B cell (primary cell): ENCODE results near the gene IQSEC3. TPM values are rescaled to one million over a fixed set of nuclear protein-coding genes. Genes with fewer than 3 reads are reported as not detected.

ENCODE experiments used
- ATAC-seq: fragments of 200-7000 bp; cut with Tn5 transposase; one replicate; pipeline ENCODE4 v1.10.0; 2021; ENCODE audit warnings: low read depth, mild to moderate bottlenecking, moderate number of reproducible peaks, moderate library complexity
- CTCF ChIA-PET: fragments of 350-600 bp; sonication (Branson Sonifier 250); formaldehyde crosslinking; loops from one replicate; lab custom pipeline; 2021; ENCODE audit warnings: antibody characterized with exemption, inconsistent platforms; lab: Charles Lee
- POLR2A ChIA-PET: fragments of 350-600 bp; sonication (Branson Sonifier 250); formaldehyde crosslinking; loops from one replicate; lab custom pipeline; 2021; ENCODE audit warnings: antibody characterized with exemption; lab: Charles Lee
- DNase-seq: peaks from one replicate; pipeline ENCODE4 v3.0.0; 2013
- H2AFZ ChIP-seq: 2 replicates; pipeline ENCODE4 v1.6.1; 2012; ENCODE audit warnings: mild to moderate bottlenecking, low read depth, low read length; ENCODE audit not compliant: insufficient read depth, poor library complexity, severe bottlenecking
- H3K27ac ChIP-seq, 2 donors: 1 replicate in 1 of 2; 2 replicates in 1 of 2; pipeline ENCODE4 v1.5.1; 2012 to 2013; ENCODE audit warnings: low read length in 2 of 2, mild to moderate bottlenecking in 2 of 2, moderate library complexity in 1 of 2
- H3K27me3 ChIP-seq, 4 experiments: fragments of 200-600 bp in 1 of 4; sonication (generic) in 1 of 4; replicated peaks in 1 of 4; 1 replicate in 2 of 4; 2 replicates in 2 of 4; pipeline versions ENCODE4 v1.6.1 to v1.7.0; 2013 to 2016; ENCODE audit warnings: low read length in 3 of 4, mild to moderate bottlenecking in 2 of 4, mixed read lengths in 1 of 4, moderate library complexity in 1 of 4; ENCODE audit not compliant: insufficient read depth in 4 of 4, control insufficient read depth in 3 of 4; ENCODE audit errors: control extremely low read depth in 1 of 4
- H3K36me3 ChIP-seq, 2 experiments: replicated peaks in 1 of 2; 1 replicate in 1 of 2; 2 replicates in 1 of 2; pipeline versions ENCODE4 v1.6.1 to v1.7.1; 2013; ENCODE audit warnings: low read length in 1 of 2; ENCODE audit not compliant: insufficient read depth in 2 of 2, control insufficient read depth in 1 of 2; ENCODE audit errors: control extremely low read depth in 1 of 2, extremely low read depth in 1 of 2
- H3K4me1 ChIP-seq, 2 donors: fragments of 200-600 bp in 1 of 2; sonication (generic) in 1 of 2; 1 replicate in 1 of 2; 2 replicates in 1 of 2; pipeline versions ENCODE4 v1.5.1 to v1.6.1; 2013 to 2017; ENCODE audit warnings: low read length in 2 of 2; ENCODE audit not compliant: control insufficient read depth in 2 of 2, insufficient read depth in 2 of 2
- H3K4me2 ChIP-seq: replicated peaks from 2 replicates; pipeline ENCODE3; 2012; ENCODE audit warnings: mild to moderate bottlenecking, low read depth, low read length; ENCODE audit not compliant: poor library complexity, severe bottlenecking
- H3K4me3 ChIP-seq, 5 experiments: fragments of 200-600 bp in 1 of 5; sonication (generic) in 1 of 5; 1 replicate in 3 of 5; 2 replicates in 2 of 5; pipeline versions ENCODE4 v1.5.1 to v1.7.0; 2011 to 2016; ENCODE audit warnings: low read length in 4 of 5, mild to moderate bottlenecking in 4 of 5, low read depth in 2 of 5, control low read depth in 1 of 5, moderate library complexity in 1 of 5; ENCODE audit not compliant: insufficient read depth in 1 of 5; ENCODE audit errors: control extremely low read depth in 1 of 5, extremely low read depth in 1 of 5
- H3K79me2 ChIP-seq: fragments of 200-600 bp; sonication (generic); one replicate; pipeline ENCODE4 v1.6.0; 2016; ENCODE audit warnings: low read length; ENCODE audit not compliant: control insufficient read depth, insufficient read depth
- H3K9ac ChIP-seq: fragments of 200-600 bp; sonication (generic); 2 replicates; pipeline ENCODE4 v1.6.1; 2017; ENCODE audit warnings: mild to moderate bottlenecking, low read length, moderate library complexity
- H3K9me3 ChIP-seq, 3 donors: one replicate each; pipeline versions ENCODE4 v1.6.1 to v1.7.1; 2013; ENCODE audit warnings: low read length in 2 of 3; ENCODE audit not compliant: control insufficient read depth in 2 of 3, insufficient read depth in 1 of 3; ENCODE audit errors: control extremely low read depth in 1 of 3
- H4K20me1 ChIP-seq: 2 replicates; pipeline ENCODE4 v1.6.0; 2012; ENCODE audit warnings: mild to moderate bottlenecking, low read length; ENCODE audit not compliant: insufficient read depth, control insufficient read depth, poor library complexity, severe bottlenecking
- H3K27ac Mint-ChIP-seq: one replicate; pipeline ENCODE4 v1.8.0; 2021; ENCODE audit warnings: mixed read lengths
- H3K27me3 Mint-ChIP-seq: one replicate; pipeline ENCODE4 v1.8.0; 2021; ENCODE audit warnings: mixed read lengths
- H3K4me1 Mint-ChIP-seq: one replicate; pipeline ENCODE4 v1.8.0; 2021; ENCODE audit warnings: mixed read lengths
- H3K4me3 Mint-ChIP-seq: one replicate; pipeline ENCODE4 v1.8.0; 2021; ENCODE audit warnings: mixed read lengths
- H3K9me3 Mint-ChIP-seq: one replicate; pipeline ENCODE4 v1.8.0; 2022; ENCODE audit warnings: mixed read lengths; ENCODE audit not compliant: insufficient read depth
- EZH2 ChIP-seq: IDR thresholded peaks from 2 replicates; pipeline ENCODE4 v1.6.1; 2012; ENCODE audit warnings: borderline replicate concordance, low read depth, mild to moderate bottlenecking, moderate library complexity, low read length; ENCODE audit not compliant: insufficient read depth, poor library complexity, severe bottlenecking
- WGBS: methylation state at CpG from one replicate; pipeline ENCODE4 v1.1.5; 2013; ENCODE audit warnings: missing lambda C conversion rate; ENCODE audit not compliant: insufficient coverage; 5-methylcytosine and 5-hydroxymethylcytosine counted together
- intact Hi-C: fragments of 100-400 bp; cut with micrococcal nuclease; formaldehyde crosslinking; loops from one replicate; pipeline ENCODE4 v1.10.0; 2022
- polyA plus RNA-seq: library from polyadenylated mRNA; depleted of rRNA; stranded (reverse); fragments of >200 nt; gene quantifications from 2 replicates; pipeline ENCODE4 v1.2.3, GENCODE V29; 2012
- total RNA-seq, 2 donors: library from RNA; stranded (reverse); fragments of 120-200 nt in 1 of 2; gene quantifications; 1 replicate in 1 of 2; 2 replicates in 1 of 2; pipeline versions ENCODE4 v1.2.3 to v1.2.4, GENCODE V29; 2013 to 2022
- TF ChIP-seq, protein P1 (sequence below): fragments of 200-600 bp; IDR thresholded peaks from one replicate; pipeline ENCODE4 v1.8.0; 2022; ENCODE audit warnings: antibody characterized with exemption, mild to moderate bottlenecking

The IQSEC3 gene
- total and polyA plus RNA-seq, 2 donors (not counting 1 experiment from before 2014, with no cell fraction given) = 0.01 to 1.8 TPM

DNA sequence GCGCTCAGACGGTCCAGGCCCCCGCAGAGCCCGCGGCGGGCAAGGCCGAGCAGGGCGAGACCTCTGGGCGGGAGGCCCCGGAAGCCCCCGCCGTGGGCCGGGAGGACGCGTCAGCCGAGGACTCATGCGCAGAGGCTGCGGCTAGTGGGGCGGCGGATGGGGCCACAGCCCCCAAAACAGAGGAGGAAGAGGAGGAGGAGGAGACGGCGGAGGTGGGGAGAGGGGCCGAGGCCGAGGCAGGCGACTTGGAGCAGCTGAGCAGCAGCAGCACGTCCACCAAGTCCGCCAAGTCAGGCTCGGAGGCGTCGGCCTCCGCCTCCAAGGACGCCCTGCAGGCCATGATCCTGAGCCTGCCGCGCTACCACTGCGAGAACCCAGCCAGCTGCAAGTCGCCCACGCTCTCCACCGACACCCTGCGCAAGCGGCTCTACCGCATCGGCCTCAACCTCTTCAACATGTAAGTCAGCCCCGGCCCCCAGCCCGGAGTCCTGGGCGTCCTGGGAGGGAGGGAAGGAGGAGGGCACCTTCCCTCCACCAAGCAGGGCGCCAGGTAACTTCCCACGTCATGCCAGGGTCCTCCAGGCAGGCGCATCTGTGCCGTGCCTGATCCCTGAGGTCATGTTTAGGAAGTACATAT lies 72.4 kb downstream of the IQSEC3 start:
- Histone ChIP-seq H3K27ac (no peak overlapping the region), H3K36me3 (no peaks in the 10 kb centered on the region), H3K9me3 (peaks cover 0 to 6% (median 0%) of the 10 kb centered on the region in 3 donors), H3K27me3 (peaks cover 0 to 18% (median 1%) of the 10 kb centered on the region in 4 experiments), H2AFZ (no peak overlapping the region), H3K9ac (no peak overlapping the region), H3K4me3 (no peak overlapping the region), H3K4me1 (no peaks in the 10 kb centered on the region), H4K20me1 (no peaks in the 10 kb centered on the region), H3K79me2 (no peaks in the 10 kb centered on the region), H3K4me2 (no peak overlapping the region)
- 38% methylated on average over 33 of the region's 49 CpGs for WGBS
- H3K27ac Mint-ChIP-seq = no peak overlapping the region
- TF ChIP-seq, protein P1, sequence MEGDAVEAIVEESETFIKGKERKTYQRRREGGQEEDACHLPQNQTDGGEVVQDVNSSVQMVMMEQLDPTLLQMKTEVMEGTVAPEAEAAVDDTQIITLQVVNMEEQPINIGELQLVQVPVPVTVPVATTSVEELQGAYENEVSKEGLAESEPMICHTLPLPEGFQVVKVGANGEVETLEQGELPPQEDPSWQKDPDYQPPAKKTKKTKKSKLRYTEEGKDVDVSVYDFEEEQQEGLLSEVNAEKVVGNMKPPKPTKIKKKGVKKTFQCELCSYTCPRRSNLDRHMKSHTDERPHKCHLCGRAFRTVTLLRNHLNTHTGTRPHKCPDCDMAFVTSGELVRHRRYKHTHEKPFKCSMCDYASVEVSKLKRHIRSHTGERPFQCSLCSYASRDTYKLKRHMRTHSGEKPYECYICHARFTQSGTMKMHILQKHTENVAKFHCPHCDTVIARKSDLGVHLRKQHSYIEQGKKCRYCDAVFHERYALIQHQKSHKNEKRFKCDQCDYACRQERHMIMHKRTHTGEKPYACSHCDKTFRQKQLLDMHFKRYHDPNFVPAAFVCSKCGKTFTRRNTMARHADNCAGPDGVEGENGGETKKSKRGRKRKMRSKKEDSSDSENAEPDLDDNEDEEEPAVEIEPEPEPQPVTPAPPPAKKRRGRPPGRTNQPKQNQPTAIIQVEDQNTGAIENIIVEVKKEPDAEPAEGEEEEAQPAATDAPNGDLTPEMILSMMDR = no peak
- TF ChIP-seq EZH2 = no peak
- H3K27me3 Mint-ChIP-seq = peaks cover 38% of the 10 kb centered on the region
- ATAC-seq (no peak), DNase-seq (no peak)
- H3K9me3 Mint-ChIP-seq = no peaks in the 10 kb centered on the region
- H3K4me3 Mint-ChIP-seq = no peak overlapping the region
- intact Hi-C loops = no loop called here
- ChIA-PET CTCF (no interaction called here), POLR2A (no interaction called here)
- peaks cover under 1% of the 10 kb centered on the region for H3K4me1 Mint-ChIP-seq

DNA sequence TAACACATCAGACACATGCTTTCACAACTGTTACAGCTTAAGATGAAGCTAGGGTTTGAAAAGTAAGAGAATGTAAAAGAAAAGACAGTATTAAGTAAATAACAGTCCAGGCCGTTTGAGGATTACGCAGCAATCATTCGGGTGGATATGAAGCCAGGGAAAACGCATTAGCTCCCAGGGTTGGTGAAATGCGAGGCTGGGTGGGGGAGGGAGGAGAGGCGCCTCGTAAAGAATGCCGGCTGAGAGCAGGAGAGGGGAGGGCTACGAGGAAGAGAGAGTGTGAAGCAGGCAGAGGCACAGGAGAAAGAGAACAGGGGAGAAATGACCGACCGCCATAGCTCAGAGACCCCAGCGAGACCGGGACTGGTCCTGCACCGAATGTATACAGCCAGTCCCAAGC lies 73.0 kb downstream of the IQSEC3 start:
- ATAC-seq = no peak
- H3K9me3 ChIP-seq = peaks cover 0 to 6% (median 0%) of the 10 kb centered on the region in 3 donors
- ChIA-PET CTCF (no interaction called here), POLR2A (no interaction called here)
- H3K4me3 ChIP-seq = no peak overlapping the region
- no peaks in the 10 kb centered on the region for H4K20me1 ChIP-seq
- H2AFZ ChIP-seq = no peak overlapping the region
- no peaks in the 10 kb centered on the region for H3K36me3 ChIP-seq
- no peak overlapping the region for H3K27ac ChIP-seq
- Mint-ChIP-seq H3K4me1 (peaks cover 4% of the 10 kb centered on the region), H3K9me3 (no peaks in the 10 kb centered on the region), H3K4me3 (no peak overlapping the region), H3K27ac (no peak overlapping the region), H3K27me3 (peaks cover 38% of the 10 kb centered on the region)
- TF ChIP-seq, protein P1 = no peak
- no peak for TF ChIP-seq EZH2
- intact Hi-C loops = no loop called here
- no peak overlapping the region for H3K4me2 ChIP-seq
- H3K4me1 ChIP-seq = peaks cover 0 to 3% of the 10 kb centered on the region in 2 donors
- no peak overlapping the region for H3K9ac ChIP-seq
- H3K27me3 ChIP-seq = peaks cover 0 to 18% (median 1%) of the 10 kb centered on the region in 4 experiments
- DNase-seq = no peak
- 67% methylated on average over 14 of the region's 14 CpGs for WGBS
- no peaks in the 10 kb centered on the region for H3K79me2 ChIP-seq
